NCI-H524 treated with DMSO at 0.1 percent for 48 hours (cell line): ENCODE data around the gene LMO1.

Experiments
- DNase-seq: peaks from one replicate; lab custom pipeline; 2025; lab: John Stamatoyannopoulos, UW

LMO1 gene

GRCh38 chr11:8205566-8205965 is 58.1 kb downstream of the LMO1 start:
- DNase-seq = no peak

- no peak for DNase-seq
Measured at GRCh38 chr11:8204596-8204995, 59.1 kb downstream of the LMO1 start.

GRCh38 chr11:8204025-8204424 is 59.7 kb downstream of the LMO1 start:
- DNase-seq = no peak

- DNase-seq = no peak
Measured at GRCh38 chr11:8203414-8203715, 60.3 kb downstream of the LMO1 start.

GRCh38 chr11:8202516-8203413 is 60.9 kb downstream of the LMO1 start:
- DNase-seq = no peak

GRCh38 chr11:8201644-8202365 is 61.9 kb downstream of the LMO1 start:
- no peak for DNase-seq

GRCh38 chr11:8199676-8200075 is 64.0 kb downstream of the LMO1 start:
- no peak for DNase-seq

- DNase-seq = no peak
Measured at GRCh38 chr11:8196749-8197148, 66.9 kb downstream of the LMO1 start.

- no peak for DNase-seq
Measured at GRCh38 chr11:8194956-8195355, 68.7 kb downstream of the LMO1 start.

- DNase-seq = no peak
Measured at GRCh38 chr11:8192896-8193209, 70.8 kb downstream of the LMO1 start.

GRCh38 chr11:8192016-8192895 is 71.4 kb downstream of the LMO1 start:
- DNase-seq = peak; percentile 31

GRCh38 chr11:8190431-8190830 is 73.2 kb downstream of the LMO1 start:
- DNase-seq = no peak

- DNase-seq = no peak
Measured at GRCh38 chr11:8186429-8186828, 77.2 kb downstream of the LMO1 start.

- no peak for DNase-seq
Measured at GRCh38 chr11:8183111-8183510, 80.6 kb downstream of the LMO1 start.

GRCh38 chr11:8180469-8180868 is 83.2 kb downstream of the LMO1 start:
- no peak for DNase-seq

GRCh38 chr11:8178297-8178696 is 85.4 kb downstream of the LMO1 start:
- no peak for DNase-seq

- DNase-seq = no peak
Measured at GRCh38 chr11:8177136-8177535, 86.5 kb downstream of the LMO1 start.
